ENCODE results near the gene CTAGE8.
"Not testable (repeated sequence)": the region's sequence is repeated elsewhere in the genome, so short reads cannot be mapped to it uniquely, and the experiment has no call there.

- not testable (repeated sequence) for TF ChIP-seq POLR2AphosphoS5 (IDR thresholded peaks at IDR 0.05; ENCODE audit: borderline replicate concordance, low read depth, low read length); EZH2 (IDR thresholded peaks at IDR 0.05)
Measured at GRCh38 chr7:144219149-144219548, 49.9 kb downstream of the CTAGE8 start.
